Type B pancreatic cell (in vitro differentiated cells): Measurements from ENCODE around the gene CDKAL1. TPM values are rescaled to one million over a fixed set of nuclear protein-coding genes. Genes with fewer than 3 reads are reported as not detected.

Experiments used
- DNase-seq: peaks from one replicate; pipeline ENCODE4 v3.0.0; 2021; ENCODE audit warnings: mixed read lengths; ENCODE audit not compliant: unreplicated experiment; ENCODE audit errors: extremely low spot score
- H3K27ac Mint-ChIP-seq: 2 replicates; pipeline ENCODE4 v1.8.0; 2021; ENCODE audit warnings: mild to moderate bottlenecking, mixed read lengths
- H3K27me3 Mint-ChIP-seq: 2 replicates; pipeline ENCODE4 v1.8.0; 2021; ENCODE audit warnings: mixed read lengths
- H3K36me3 Mint-ChIP-seq: 2 replicates; pipeline ENCODE4 v1.8.0; 2021; ENCODE audit warnings: mixed read lengths
- H3K4me1 Mint-ChIP-seq: one replicate; pipeline ENCODE4 v1.8.0; 2021; ENCODE audit warnings: mixed read lengths; ENCODE audit not compliant: unreplicated experiment
- H3K4me3 Mint-ChIP-seq: 2 replicates; pipeline ENCODE4 v1.8.0; 2021; ENCODE audit warnings: mild to moderate bottlenecking, mixed read lengths
- H3K9me3 Mint-ChIP-seq: 2 replicates; pipeline ENCODE4 v1.8.0; 2021; ENCODE audit warnings: mixed read lengths
- total RNA-seq: library from RNA; stranded (reverse); gene quantifications from 2 replicates; pipeline ENCODE4 v1.2.1, GENCODE V29; 2021; ENCODE audit warnings: low replicate concordance
- TF ChIP-seq, protein P1 (sequence below): fragments of 200-600 bp; sonication (generic); conservative IDR thresholded peaks from 2 replicates; pipeline ENCODE4 v1.5.0; 2021; ENCODE audit warnings: antibody characterized with exemption, mild to moderate bottlenecking

The CDKAL1 gene
- total RNA-seq, 1 donor from 2014 or later: 21.0 TPM

DNA sequence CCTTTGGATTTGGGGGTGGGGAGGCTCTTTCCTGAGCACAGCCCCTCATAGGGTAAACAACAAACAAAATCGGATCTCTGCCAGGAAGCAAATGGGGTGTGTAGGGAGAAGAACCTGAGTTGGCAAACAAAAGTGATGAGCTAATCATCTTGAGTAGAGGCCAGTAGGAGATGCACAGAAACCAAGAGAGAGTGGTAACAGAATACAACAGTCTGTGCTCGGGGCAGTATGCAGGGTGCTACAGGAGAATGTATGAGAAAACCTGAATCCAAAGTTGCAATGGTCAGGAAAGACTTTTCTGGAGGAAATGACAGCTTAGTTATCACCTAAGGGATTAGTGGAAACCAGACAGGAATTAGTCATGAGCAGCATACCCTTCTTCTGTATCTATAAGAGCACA lies 177.8 kb downstream of the CDKAL1 start:
- Mint-ChIP-seq H3K9me3 (peaks cover 5% of the 10 kb centered on the region), H3K27me3 (no peaks in the 10 kb centered on the region), H3K4me3 (no peak overlapping the region), H3K27ac (no peak overlapping the region), H3K4me1 (peaks cover 10% of the 10 kb centered on the region), H3K36me3 (no peaks in the 10 kb centered on the region)
- TF ChIP-seq, protein P1, sequence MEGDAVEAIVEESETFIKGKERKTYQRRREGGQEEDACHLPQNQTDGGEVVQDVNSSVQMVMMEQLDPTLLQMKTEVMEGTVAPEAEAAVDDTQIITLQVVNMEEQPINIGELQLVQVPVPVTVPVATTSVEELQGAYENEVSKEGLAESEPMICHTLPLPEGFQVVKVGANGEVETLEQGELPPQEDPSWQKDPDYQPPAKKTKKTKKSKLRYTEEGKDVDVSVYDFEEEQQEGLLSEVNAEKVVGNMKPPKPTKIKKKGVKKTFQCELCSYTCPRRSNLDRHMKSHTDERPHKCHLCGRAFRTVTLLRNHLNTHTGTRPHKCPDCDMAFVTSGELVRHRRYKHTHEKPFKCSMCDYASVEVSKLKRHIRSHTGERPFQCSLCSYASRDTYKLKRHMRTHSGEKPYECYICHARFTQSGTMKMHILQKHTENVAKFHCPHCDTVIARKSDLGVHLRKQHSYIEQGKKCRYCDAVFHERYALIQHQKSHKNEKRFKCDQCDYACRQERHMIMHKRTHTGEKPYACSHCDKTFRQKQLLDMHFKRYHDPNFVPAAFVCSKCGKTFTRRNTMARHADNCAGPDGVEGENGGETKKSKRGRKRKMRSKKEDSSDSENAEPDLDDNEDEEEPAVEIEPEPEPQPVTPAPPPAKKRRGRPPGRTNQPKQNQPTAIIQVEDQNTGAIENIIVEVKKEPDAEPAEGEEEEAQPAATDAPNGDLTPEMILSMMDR: no peak
- no peak for DNase-seq

DNA sequence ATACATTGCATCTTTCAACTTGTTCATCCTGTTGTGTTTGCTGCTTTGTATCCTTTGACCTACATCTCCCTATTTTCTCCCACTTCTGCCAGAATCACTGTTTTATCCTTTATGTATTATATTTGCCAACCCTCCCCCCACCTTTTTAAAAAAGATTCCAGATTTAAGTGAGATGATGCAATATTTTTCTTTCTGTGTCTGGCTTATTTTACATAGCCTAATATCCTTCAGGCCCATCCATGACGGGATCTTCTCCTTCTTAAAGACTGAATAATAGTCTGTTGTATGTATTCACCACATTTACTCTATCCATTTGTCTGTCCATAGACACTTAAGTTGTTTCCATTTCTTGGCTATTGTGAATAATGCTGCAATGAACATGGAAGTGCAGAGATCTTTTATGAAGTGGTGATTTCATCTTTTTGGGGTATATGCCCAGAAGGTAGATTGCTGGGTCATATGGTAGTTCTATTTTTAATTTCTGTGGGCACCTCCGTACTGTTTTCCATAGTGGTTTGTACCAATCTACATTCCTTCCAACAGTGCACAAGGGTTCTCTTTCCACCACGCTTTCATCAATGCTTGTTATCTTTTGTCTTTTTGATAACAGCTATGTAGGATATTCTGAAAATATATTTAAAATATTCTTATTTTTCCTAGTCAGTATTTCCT lies 181.0 kb downstream of the CDKAL1 start:
- Mint-ChIP-seq H3K36me3 (no peaks in the 10 kb centered on the region), H3K27ac (no peak overlapping the region), H3K4me1 (peaks cover 4% of the 10 kb centered on the region), H3K9me3 (peaks cover 5% of the 10 kb centered on the region), H3K27me3 (no peaks in the 10 kb centered on the region), H3K4me3 (no peak overlapping the region)
- TF ChIP-seq, protein P1: no peak
- DNase-seq: no peak

DNA sequence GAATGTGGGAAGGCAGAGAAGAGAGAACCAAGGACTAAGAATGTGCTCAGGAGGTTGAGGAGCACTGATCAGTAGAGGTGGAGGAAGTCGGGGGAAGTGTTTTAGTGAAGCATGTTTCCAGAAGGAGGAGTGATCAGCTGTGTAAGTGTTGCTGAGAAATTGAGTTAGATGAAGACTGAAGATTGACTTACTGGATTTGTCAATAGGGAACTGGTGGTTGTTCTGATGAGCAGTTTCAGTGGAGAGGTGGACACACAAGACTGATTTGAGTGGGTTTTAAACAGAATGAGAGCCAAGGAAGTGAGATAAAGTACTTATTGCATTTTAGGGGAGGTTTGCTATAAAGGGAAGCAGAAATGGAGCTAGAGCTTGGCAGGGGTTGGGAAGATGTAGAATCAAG lies 182.6 kb downstream of the CDKAL1 start:
- Mint-ChIP-seq H3K36me3 (no peaks in the 10 kb centered on the region), H3K27ac (no peak overlapping the region), H3K4me1 (peaks cover 3% of the 10 kb centered on the region), H3K4me3 (no peak overlapping the region), H3K9me3 (peaks cover 3% of the 10 kb centered on the region), H3K27me3 (no peaks in the 10 kb centered on the region)
- TF ChIP-seq, protein P1: no peak
- no peak for DNase-seq

GRCh38 chr6:20717743-20718142 lies 183.5 kb downstream of the CDKAL1 start:
- Mint-ChIP-seq H3K4me3 (no peak overlapping the region), H3K27me3 (no peaks in the 10 kb centered on the region), H3K9me3 (no peaks in the 10 kb centered on the region), H3K27ac (no peak overlapping the region), H3K36me3 (no peaks in the 10 kb centered on the region), H3K4me1 (no peaks in the 10 kb centered on the region)
- TF ChIP-seq, protein P1: no peak
- DNase-seq: no peak

GRCh38 chr6:20718705-20719653 lies 184.7 kb downstream of the CDKAL1 start:
- H3K4me1 Mint-ChIP-seq: no peaks in the 10 kb centered on the region
- TF ChIP-seq, protein P1: peak; percentile 58
- no peak for DNase-seq
- no peaks in the 10 kb centered on the region for H3K27me3 Mint-ChIP-seq
- no peaks in the 10 kb centered on the region for H3K9me3 Mint-ChIP-seq
- H3K4me3 Mint-ChIP-seq: no peak overlapping the region
- H3K27ac Mint-ChIP-seq: no peak overlapping the region
- H3K36me3 Mint-ChIP-seq: peaks cover 4% of the 10 kb centered on the region
